Activated T-cell treated with anti-CD3 and anti-CD28 coated beads for 1 hour (primary cell): ENCODE results near the gene ADAT2.

Source experiments
- DNase-seq: peaks from one replicate; pipeline ENCODE4 v3.0.0-alpha.2; 2020; ENCODE audit warnings: low read depth

Gene ADAT2

DNA sequence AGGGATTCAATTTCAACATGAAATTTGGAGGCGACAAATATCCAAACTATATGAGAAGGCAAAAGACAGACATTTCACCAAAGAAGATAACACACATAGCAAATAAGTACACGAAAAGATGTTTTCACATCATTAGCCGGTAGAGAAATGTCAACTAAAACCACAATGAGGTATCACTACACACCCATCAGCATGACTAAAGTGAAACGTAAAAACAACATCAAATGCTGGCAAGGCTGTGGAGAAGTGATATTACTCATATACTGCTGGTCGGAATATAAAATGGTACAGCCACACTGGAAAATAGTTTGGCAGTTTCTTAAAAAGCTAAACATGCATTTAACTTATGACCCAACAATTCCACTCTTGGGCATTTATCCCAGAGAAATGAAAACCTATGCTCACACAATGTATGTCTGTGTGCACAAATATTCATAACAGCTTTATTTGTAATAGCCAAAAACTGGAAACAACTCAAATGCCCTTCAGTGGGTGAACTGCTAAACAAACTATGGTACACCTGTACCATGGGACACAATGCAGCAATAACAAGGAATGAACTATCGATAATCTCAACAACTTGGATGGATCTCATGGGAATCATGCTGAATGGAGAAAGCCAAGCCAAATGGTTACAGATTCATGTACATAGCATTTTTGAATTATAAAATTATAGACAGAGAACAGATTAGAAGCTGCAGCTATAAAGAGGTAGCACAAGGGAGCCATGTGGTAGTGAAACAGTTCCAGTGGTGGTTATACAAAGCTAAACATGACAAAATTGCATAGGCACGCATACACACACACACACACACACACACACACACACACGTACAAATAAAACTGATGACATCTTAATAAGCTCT, 8.6 kb downstream of the ADAT2 start:
- no peak for DNase-seq

DNA sequence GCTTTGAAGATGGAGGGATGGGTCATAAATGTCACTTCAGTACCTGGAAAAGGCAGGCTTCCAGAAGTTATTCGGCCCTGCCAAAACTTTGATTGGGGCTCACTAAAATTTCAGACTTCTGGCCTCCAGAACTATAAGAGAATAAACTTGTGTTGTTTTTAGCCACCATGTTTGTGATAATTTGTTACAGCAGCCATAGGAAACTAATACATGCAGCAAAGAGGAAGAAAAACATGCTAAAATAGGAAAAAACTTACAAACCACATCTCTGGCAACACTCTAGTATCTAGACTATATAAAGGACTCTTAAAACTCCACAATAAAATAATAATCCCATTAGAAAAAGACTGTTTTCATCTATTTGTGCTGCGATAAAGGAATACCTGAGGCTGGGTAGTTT, 9.5 kb downstream of the ADAT2 start:
- no peak for DNase-seq

DNA sequence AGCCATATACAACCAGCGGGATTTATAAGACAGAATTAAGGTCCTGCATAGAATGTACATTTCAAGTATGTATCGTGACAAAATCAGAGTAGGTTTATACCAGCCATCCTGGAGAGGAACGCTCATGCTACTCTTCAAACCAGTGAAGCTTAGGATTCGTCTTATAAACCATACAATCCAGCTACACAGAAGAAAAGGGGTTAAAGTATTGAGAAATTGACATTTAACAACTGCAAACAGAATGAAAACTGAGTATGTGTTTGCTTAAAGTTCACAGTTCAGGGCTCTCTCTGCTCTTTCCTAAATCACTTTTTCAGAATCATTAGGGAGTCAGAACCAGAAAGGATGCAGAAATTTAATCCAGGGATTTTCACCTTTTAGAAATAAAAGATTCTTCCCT, 17.9 kb downstream of the ADAT2 start:
- no peak for DNase-seq

DNA sequence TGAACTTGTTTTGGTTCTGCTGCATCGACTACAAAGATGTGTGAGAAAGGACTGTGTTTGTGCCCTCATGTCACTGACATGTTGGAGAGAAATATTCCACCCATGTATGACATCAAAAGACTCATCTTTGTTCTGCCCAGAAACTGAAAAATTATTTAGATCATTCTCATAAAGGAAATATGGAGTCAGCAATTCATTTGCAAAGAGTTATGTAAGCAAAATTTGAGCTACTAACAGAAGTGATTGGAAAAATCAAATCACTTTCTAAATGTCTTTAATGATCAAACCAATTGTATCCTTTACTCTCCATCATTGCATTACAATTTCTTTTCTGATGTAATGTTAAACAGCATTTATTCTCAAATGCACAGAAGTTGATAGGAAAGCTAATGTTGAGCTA, 19.3 kb downstream of the ADAT2 start:
- no peak for DNase-seq

DNA sequence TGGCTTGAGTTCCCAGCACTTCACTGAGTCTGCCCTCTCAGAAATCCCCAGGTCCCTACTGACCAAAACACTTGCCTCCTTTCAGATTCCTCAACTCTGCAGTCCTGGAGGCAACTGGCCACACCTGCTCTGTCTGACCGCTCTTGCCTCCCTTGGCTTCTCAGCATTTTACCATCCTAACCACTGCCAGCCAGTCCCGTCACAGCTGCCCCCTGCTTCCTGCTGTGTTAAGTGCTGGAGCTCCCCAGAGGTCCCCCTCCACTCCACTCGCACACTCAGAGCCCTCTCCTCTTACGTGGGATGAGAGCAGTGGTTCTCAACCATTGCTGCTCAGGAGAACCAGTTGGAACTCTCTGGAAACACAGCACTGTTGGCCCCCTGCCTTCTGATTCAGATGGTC, 20.5 kb downstream of the ADAT2 start:
- no peak for DNase-seq

DNA sequence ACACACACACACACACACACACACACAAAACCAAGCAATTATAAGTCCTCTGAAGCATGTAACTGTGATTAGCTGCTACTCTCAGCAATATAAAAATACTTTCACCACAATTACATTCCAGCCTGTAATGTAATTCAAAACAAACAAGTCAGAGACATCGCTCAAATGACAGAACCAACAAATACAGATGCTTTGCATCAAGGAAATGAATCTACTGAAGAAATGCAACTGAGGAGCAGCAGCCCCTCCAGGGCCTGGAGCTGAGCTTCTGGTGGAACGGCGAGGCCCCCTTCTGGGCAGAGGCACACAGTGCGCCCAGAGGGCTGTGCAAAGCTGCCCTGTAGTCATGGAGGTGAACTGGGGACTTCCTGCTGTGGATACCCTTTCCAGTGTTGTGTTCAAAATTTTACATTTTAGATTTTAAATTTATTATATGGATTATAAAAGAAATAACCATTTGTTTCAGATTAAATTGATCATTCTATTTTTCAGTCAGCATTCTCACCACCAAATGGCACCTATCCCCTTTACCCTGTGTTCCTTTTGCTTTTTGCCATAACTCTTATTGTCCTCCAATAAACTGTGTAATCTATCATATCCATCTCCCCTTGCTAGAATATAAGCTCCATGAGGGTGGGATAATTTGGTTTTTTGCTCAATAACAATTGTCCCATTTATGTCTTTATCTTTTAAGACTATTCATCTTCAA, 23.2 kb downstream of the ADAT2 start:
- DNase-seq = peak; percentile 60

DNA sequence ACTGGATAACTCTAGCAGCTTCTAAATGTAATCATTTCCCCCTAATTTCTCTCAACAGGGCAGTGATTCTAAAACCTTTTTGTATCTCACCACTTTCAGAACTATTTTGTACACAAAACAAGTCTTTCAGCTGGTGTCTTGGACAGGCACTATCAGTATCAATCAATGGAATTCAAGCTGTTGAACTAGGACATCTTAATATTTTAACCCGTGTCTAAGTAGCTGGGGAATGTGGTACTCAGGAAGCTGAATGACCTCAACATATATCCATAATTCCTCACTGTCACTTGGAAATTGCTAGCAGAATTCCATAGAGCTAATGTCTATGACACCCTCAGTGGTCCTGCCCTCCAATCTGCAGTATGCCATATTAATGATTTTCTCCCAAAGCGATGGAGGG, 24.5 kb downstream of the ADAT2 start:
- no peak for DNase-seq

DNA sequence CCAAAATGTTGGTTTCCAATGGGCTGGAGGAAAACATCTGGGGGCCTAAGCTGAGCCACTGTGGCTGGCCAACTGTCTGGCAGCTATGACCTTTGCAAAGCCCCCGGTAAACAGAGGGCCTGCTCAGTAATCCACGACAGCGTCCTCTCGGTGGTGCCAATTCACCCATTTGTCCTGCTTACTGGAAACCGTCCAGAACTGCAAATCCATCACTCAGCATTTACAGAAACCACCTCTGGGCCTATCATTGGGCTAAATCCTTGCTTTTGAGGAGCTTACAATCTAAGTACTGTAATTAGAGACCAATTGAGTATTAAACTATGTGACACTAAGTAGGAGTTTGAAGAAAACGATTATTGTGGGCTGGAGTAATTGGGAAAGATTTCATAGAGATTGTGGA, 31.0 kb downstream of the ADAT2 start:
- DNase-seq = no peak

DNA sequence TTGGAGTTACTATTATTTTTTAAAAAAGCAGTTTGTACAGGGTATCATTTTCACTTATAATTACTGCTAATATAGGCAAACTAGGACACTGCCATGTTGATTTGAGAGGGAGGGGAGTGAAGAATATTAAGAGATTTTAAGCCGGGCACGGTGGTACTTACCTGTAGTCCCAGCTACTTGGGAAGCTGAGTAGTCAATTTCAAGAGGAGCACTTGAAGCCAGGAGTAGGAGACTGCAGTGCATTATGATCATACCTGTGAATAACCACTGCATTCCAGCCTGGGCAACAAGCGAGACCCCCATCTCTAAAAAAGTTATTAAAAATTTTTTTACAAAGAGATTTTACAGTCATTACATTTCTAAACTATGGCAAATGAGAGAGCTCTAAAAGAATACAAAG, 35.7 kb downstream of the ADAT2 start:
- DNase-seq = no peak

DNA sequence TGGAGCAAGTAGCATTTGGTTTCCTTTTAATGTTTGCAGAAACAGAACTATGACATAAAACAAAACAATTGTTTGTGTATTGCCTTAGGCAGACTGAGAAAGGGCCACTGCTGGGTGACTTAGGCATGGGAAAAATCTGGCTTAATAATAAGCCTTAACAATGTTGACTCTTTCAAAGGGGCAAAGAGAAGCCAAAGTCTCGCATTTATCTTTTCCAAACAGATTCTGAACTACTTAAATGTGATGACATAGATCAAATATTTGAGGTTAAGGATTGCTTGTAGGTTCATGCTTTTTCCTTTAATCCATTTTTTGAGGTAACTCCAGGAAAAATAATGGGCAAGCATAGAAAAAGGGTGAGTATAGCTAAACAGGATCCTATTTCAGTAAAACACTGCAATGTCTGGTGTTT, 39.6 kb downstream of the ADAT2 start:
- DNase-seq = no peak

DNA sequence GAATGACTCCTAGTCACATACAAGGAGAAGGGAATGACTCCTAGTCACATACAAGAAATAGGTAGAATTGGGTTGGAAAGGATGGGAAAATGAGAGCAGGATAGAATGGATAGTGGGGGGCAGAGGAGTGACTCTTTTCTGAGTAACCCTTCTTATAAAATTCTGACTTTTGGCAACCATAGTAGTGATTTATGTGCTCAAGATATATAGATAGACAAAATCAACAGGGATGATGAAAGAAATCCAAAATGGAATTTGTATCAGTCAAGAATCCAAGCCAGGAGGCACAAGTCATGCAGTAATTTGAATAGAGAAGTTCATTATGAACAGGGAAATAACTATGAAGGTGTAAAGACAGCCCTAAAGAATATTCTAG, 41.7 kb downstream of the ADAT2 start:
- DNase-seq = no peak

DNA sequence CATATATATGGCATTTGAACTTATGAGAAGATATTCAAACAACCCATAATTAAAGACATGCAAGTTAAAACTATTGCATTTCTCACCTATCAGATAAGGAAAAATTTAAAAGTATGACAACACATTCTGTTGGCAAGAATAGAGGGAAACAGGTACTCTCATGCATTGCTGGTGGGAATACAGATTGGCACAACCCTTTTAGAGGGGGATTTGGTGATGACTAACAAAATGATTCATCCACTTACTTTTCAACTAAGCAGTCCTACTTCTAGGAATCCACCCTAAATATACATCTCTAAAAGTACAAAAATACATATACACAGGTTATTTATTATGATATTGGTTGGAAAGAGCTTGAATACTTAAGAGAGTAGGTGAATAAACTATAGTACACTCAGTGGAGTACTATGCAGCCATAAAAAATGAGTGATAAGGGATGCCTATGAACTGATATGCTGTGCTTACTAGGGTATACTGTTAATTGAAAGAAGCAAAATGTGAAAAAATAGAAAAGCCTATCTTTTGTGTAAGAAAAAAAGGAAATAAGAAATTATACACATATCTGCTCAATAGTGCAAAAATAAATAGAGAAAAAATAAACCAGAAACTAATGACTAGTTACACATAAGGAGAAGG, 42.2 kb downstream of the ADAT2 start:
- DNase-seq = no peak

DNA sequence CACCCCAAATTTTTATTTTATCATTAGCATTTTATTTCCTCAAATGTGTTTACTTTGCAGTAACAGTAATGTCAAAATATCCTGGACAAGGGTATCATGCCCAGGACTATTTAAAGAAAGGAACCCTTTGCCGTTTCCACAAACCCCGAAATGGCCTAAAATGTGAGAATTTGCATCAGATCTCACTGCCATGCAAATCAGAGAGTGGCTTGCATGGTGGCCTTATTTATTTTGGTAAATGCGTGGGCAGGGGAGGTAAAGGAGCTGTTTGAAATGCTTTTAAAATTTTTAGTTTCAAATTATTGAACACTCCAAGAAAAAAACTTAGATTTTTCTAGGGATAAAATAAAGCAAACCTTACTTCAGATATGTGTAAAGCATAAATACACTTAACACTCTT, 43.8 kb downstream of the ADAT2 start:
- no peak for DNase-seq

DNA sequence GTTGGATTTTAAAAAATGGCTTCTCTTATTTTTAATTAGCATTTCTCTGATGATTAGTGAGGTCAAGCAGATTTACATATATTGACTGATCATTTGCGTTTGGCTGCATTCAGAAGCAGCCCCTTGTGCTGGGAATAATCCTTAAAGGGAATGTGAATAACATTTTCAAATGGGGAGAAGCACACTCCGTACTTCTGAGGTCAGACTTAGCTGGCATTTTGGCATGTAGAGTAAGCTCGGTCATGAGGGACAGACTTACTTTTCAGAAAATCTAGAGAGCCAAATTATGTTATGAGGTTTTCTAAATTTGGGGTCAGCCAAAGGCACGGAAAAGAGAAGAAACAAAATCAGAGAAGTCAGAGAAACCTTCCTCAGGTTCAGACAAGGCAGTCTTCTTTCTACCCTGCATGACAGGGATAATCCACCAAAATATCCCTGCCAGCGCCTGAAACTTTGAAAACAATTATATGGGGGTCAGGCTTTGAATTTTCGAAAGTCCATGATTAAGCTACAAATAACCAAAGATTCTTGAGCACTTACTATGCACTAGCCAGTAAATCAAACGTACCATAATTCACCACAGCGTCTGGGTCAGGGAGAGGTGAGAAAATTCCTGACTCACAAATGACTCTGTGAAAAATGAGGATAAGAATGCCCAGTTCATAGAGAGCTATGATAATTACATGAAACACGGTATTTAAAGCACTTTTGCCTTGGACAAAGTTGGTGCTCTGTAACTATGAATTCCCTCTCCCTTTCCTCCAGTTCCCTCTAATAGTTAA, 44.9 kb downstream of the ADAT2 start:
- no peak for DNase-seq

DNA sequence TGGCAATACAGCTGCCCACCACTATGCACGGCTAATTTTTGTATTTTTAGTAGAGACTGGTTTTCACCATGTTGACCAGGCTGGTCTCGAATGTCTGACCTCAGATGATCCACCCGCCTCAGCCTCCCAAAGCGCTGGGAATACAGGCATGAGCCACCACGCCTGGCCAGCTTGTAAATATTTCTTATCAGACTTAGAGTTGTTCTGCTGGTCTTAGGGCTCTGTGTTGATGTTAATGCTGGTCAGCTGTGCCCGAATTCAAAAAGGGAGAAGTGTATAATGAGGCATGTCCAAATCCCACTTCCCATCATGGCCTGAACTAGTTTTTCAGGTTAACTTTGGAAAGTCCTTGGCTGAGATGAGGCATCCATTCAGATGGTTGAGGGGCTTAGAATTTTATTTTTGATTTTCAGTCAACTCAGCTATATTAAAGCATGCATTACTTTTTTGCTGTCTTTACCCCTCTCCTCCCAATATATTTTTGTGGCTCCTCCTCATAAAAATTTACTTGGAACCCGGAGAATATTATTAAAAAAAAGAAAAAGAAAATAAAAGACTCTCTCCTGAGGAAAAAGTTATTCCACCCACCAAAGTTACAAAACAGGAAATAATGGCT, 47.7 kb downstream of the ADAT2 start:
- no peak for DNase-seq

DNA sequence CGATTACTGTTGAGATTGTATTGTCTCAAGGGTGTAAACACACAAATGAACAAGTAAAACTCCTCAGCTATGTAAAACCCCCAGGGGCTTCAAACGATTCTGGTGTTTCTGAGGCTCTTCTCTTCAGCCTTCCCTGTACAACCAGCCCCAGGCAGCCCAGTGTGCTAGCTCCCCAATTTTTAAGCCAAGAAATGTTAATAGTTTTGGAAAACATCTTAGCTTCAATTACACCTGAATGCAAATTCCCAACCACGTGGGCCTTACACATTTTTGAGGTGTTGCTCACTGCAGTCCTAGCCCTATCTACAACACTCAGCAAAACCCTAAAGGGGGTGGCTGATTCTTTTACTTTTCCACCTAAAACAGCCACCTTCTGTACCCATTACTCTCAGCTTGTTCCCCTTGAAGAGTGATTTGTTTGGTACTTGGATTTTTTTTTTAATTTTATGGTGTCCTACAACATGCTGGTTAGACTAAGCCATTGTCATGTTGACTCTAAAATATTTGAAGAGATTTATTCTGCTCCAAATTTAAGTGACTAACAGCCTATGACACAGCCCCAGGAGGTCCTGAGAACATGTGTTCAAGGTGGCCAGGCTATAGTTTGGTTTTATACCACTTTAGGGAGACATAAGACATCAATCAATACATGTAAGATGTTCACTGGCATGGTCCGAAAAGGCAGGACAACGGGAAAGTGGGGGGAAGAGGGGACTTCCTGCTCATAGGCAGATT, 48.7 kb downstream of the ADAT2 start:
- DNase-seq = no peak

DNA sequence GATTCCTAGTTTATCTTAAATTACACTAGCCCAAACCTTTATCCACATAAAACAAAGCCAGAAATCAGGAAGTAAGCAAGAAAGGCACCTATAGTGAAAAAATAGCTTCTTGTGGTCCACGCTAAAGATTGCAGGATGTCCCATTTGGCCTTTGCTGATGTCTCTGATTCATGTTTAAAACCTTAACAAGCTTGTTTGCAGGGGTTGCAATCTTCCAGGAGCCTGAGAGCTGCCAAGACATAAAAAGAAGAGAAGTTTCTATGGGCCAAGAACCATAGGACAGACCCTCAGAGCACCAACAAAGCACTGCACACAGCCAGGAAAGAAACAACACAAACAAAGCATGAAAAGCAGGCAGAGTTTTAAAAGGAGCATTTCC, 49.4 kb downstream of the ADAT2 start:
- DNase-seq = no peak

DNA sequence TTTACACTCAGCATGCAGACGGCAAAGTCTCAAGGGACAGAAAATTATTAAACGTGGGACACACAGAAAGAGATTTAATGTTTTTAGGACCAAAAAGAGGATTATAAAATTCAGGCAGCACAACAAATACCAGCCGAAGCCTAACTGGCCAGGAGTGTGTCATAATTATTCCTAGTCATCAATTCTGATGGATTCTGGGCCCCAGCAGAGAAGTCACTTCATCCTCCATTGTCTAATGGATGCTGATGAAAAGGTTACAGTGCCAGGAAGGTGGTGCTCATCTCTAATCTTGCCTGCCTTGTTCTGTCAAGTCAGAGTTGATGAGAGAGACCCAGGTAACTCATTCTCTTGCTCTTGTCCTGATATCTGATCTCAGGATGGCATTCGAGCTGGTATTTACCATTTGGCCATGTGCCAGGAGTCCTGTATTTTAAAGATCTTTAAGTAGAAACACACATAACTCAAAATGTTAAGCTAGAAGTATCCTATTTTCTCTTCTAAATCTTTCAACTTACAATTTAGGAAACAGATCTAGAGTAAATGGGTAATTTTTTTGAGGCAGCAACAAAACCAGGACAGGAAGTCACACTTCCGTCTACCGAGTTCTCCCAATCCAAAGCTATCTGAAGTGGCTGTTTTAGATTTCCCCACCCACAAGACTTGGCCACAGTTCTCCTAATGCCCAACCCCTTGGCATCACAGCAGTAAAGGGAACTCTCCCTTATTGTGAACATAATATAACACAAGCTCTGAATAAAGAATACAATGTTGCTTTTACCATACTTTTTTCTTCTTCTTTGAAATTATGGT, 50.0 kb downstream of the ADAT2 start:
- no peak for DNase-seq

DNA sequence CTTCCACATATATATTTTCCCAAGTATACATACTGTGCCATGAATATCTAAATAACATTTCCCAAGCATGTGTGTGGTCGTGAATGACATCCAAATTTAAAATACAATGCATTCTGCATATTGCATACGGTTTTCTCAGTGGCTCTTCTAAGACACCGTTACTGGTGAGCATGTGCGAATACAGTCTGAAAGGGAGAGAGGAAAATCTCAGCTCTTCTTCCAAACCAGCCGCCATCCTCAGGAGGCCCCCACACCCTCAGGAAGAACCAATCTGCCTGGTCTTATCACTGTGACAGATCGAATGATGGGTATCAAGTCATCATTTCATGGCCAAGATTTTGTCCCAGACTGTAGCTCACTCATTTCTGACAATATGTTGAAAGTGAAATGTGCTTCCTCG, 50.7 kb downstream of the ADAT2 start:
- no peak for DNase-seq

DNA sequence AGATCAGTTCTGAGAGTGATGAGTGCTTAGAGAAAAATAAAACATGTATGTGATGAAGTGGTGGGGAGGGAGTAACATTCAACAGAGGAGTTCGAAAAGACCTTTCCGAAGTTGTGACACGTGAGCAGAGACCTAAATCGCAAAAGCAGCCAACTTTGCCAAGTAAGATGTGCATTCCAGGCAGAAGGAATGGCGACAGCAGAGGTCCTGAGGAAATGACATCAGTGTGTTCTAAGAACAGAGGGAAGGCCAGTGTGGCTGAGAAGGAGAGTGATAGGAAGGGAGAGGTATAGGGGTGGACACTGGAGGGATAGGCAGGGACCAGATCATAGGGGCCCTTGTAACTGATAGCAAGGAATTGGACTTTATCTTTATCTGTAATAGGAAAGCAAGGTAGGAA, 51.3 kb downstream of the ADAT2 start:
- no peak for DNase-seq
